HepG2 (cell line): Measurements from ENCODE around the gene ACAD8. TPM values are rescaled to one million over a fixed set of nuclear protein-coding genes. Genes with fewer than 3 reads are reported as not detected.

Experiments
- ATAC-seq: fragments of 200-7000 bp; cut with Tn5 transposase; 3 replicates; pipeline ENCODE4 v1.9.1; 2020; ENCODE audit warnings: mild to moderate bottlenecking, moderate library complexity
- BruUV-seq: library from RNA; stranded (reverse); fragments of 400-500 nt; replicated peaks from 2 replicates; lab custom pipeline; 2021; lab: Mats Ljungman, UMichigan
- CTCF ChIA-PET: fragments of 300-600 bp; formaldehyde crosslinking; extraction: SDS; loops from one replicate; lab custom pipeline; 2021; ENCODE audit warnings: low total read pairs, inconsistent platforms, low intra/inter-chr PET ratio; lab: Yijun Ruan, JAX
- POLR2A ChIA-PET: fragments of 350-600 bp; sonication (Branson Sonifier 250); formaldehyde crosslinking; loops from one replicate; lab custom pipeline; 2020; ENCODE audit warnings: antibody characterized with exemption, inconsistent platforms; lab: Yijun Ruan, JAX
- DNase-seq: peaks from one replicate; pipeline ENCODE4 v3.0.0-alpha.2; 2015; ENCODE audit warnings: low spot score
- FAIRE-seq: peaks from 3 replicates; lab custom pipeline; 2011; peaks lifted over from hg19 to GRCh38; lab: Jason Lieb, UNC
- H2AFZ ChIP-seq: one replicate; pipeline ENCODE4 v1.6.1; 2011; ENCODE audit warnings: low read length, inconsistent platforms
- H3K27ac ChIP-seq: fragments of 300-600 bp; 3 replicates; pipeline ENCODE4 v1.8.0; 2011; ENCODE audit warnings: mixed run types, mild to moderate bottlenecking, mixed read lengths, low read length, inconsistent platforms; ENCODE audit not compliant: insufficient read depth; ENCODE audit errors: extremely low read length
- H3K27me3 ChIP-seq, 2 experiments: fragments of 200-600 bp in 1 of 2; 2 replicates in 1 of 2; 3 replicates in 1 of 2; pipeline versions ENCODE4 v1.6.0 to v1.8.0; 2011; ENCODE audit warnings: low read length in 2 of 2, mild to moderate bottlenecking in 2 of 2, moderate library complexity in 2 of 2, inconsistent platforms in 1 of 2; ENCODE audit not compliant: insufficient read depth in 2 of 2, control insufficient read depth in 1 of 2
- H3K36me3 ChIP-seq, 2 experiments: fragments of 200-600 bp in 1 of 2; replicated peaks in 1 of 2; 2 replicates in 1 of 2; 3 replicates in 1 of 2; pipeline versions ENCODE4 v1.5.1 to v1.8.0; 2011; ENCODE audit warnings: low read length in 2 of 2, inconsistent platforms in 1 of 2; ENCODE audit not compliant: insufficient read depth in 2 of 2, control insufficient read depth in 1 of 2
- H3K4me1 ChIP-seq: 2 replicates; pipeline ENCODE4 v1.5.1; 2012; ENCODE audit warnings: low read length, inconsistent platforms; ENCODE audit not compliant: insufficient read depth
- H3K4me2 ChIP-seq: 2 replicates; pipeline ENCODE4 v1.6.0; 2011; ENCODE audit warnings: low read depth, low read length, inconsistent platforms
- H3K4me3 ChIP-seq, 3 experiments: fragments of 200-600 bp in 1 of 3; sonication (generic), shearing (Covaris generic) in 1 of 3; replicated peaks in 1 of 3; 2 replicates each; pipeline ENCODE4 v1.5.1; 2011 to 2016; ENCODE audit warnings: low read length in 3 of 3, inconsistent platforms in 2 of 3, low read depth in 2 of 3, mild to moderate bottlenecking in 2 of 3, control low read depth in 1 of 3, mixed read lengths in 1 of 3; ENCODE audit not compliant: insufficient read depth in 1 of 3
- H3K79me2 ChIP-seq: one replicate; pipeline ENCODE4 v1.6.1; 2011; ENCODE audit warnings: low read length, inconsistent platforms; ENCODE audit not compliant: insufficient read depth
- H3K9ac ChIP-seq: 2 replicates; pipeline ENCODE4 v1.6.0; 2011; ENCODE audit warnings: mild to moderate bottlenecking, low read depth, low read length, inconsistent platforms; ENCODE audit not compliant: insufficient read depth
- H3K9me3 ChIP-seq: 2 replicates; pipeline ENCODE4 v1.5.1; 2012; ENCODE audit warnings: mild to moderate bottlenecking, low read length
- H4K20me1 ChIP-seq: 2 replicates; pipeline ENCODE4 v1.6.0; 2011; ENCODE audit warnings: inconsistent platforms, mild to moderate bottlenecking, low read length, moderate library complexity; ENCODE audit not compliant: insufficient read depth
- CTCF ChIP-seq: sonication (generic); formaldehyde crosslinking; IDR thresholded peaks from 2 replicates; pipeline ENCODE4 v1.5.0; 2020; ENCODE audit warnings: mild to moderate bottlenecking, missing genetic modification reagents, moderate library complexity
- IRX3 ChIP-seq: sonication (generic); formaldehyde crosslinking; IDR thresholded peaks from 2 replicates; pipeline ENCODE4 v1.8.1; 2023; ENCODE audit warnings: mild to moderate bottlenecking, low read depth, missing genetic modification reagents, borderline replicate concordance
- MNT ChIP-seq: fragments of 450-650 bp; IDR thresholded peaks from 2 replicates; pipeline ENCODE4 v1.6.1; 2016
- STAG1 ChIP-seq: sonication (generic); formaldehyde crosslinking; IDR thresholded peaks from 2 replicates; pipeline ENCODE4 v1.4.0; 2020; ENCODE audit warnings: missing genetic modification reagents
- ZNF7 ChIP-seq: IDR thresholded peaks from 2 replicates; pipeline ENCODE4 v1.6.1; 2016; ENCODE audit warnings: missing biosample characterization, missing genetic modification reagents
- ZNF761 ChIP-seq: sonication (generic); formaldehyde crosslinking; conservative IDR thresholded peaks from 2 replicates; pipeline ENCODE4 v1.4.0; 2020; ENCODE audit warnings: mild to moderate bottlenecking, missing genetic modification reagents
- WGBS: methylation state at CpG from one replicate; pipeline ENCODE4 v1.1.6; 2017; ENCODE audit warnings: low lambda C conversion rate; 5-methylcytosine and 5-hydroxymethylcytosine counted together
- in situ Hi-C: cut with HindIII; loops from 2 replicates; pipeline ENCODE4 v1.10.0; 2017; ENCODE audit warnings: low pct_unique_long_range_greater_than_20kb; ENCODE audit not compliant: extremely low pct_ligation_motif_present
- intact Hi-C: fragments of 100-400 bp; cut with micrococcal nuclease; formaldehyde crosslinking; loops from one replicate; pipeline ENCODE4 v1.10.0; 2022; ENCODE audit not compliant: unreplicated experiment
- polyA plus RNA-seq, 8 experiments: library from polyadenylated mRNA; depleted of rRNA in 3 of 8; stranded (reverse) in 7 of 8; unstranded in 1 of 8; fragments of >200 nt; fragmentation: Illumina TruSeq in 4 of 8; extraction: Trizol in 4 of 8; gene quantifications; 2 replicates each; pipeline versions ENCODE4 v1.2.1 to v1.2.3, GENCODE V29; 2011 to 2016; ENCODE audit warnings: low read depth in 4 of 8, missing spikeins in 1 of 8, mixed read lengths in 1 of 8; ENCODE audit not compliant: insufficient read depth in 1 of 8
- total RNA-seq, 5 experiments: library from RNA; depleted of rRNA; stranded (reverse); fragments of >200 nt; fragmentation: Illumina TruSeq; extraction: Trizol; gene quantifications; 2 replicates each; pipeline ENCODE4 v1.2.3, GENCODE V29; 2016; ENCODE audit warnings: low read depth in 1 of 5

The ACAD8 gene
- total and polyA plus RNA-seq, 2 of the 13 experiments (the other 11 are each of a cell fraction or from before 2014, with no cell fraction given) = 13.5 to 20.3 TPM

- FAIRE-seq = no peak
- CTCF ChIA-PET = no interaction called here
- BruUV-seq = no TSS peak
These were observed 16.9 kb downstream of the ACAD8 start for GRCh38 chr11:134270250-134270714.

More at GRCh38 chr11:134270250-134270714, 16.9 kb downstream of the ACAD8 start:
- Histone ChIP-seq H3K4me3 (no peak overlapping the region), H3K27ac (no peak overlapping the region), H3K79me2 (no peaks in the 10 kb centered on the region), H3K9me3 (no peaks in the 10 kb centered on the region), H3K27me3 (peaks cover 0 to 21% of the 10 kb centered on the region in 2 experiments; a peak in 2 of 5 replicates), H3K4me2 (no peak overlapping the region), H3K4me1 (peaks cover 20% of the 10 kb centered on the region), H3K9ac (no peak overlapping the region), H4K20me1 (no peaks in the 10 kb centered on the region), H2AFZ (no peak overlapping the region), H3K36me3 (no peaks in the 10 kb centered on the region)
- POLR2A ChIA-PET = no interaction called here
- intact Hi-C loops (no loop called here), in situ Hi-C loops (no loop called here)
- DNase-seq (peak; percentile 21), ATAC-seq (peak; percentile 60)
- peak; percentile 36 for TF ChIP-seq STAG1
- no peak for TF ChIP-seq ZNF761 (CRISPR knock-in tag)
- TF ChIP-seq IRX3 = no peak
- 0 out of 2 replicates have a peak, but pooled peaks have one; percentile 25 for TF ChIP-seq ZNF7 (CRISPR knock-in tag)
- peak; percentile 51 for TF ChIP-seq CTCF (CRISPR knock-in tag)
- TF ChIP-seq MNT = peak; percentile 11; the same call in 1 of the 2 replicates
- WGBS = 0% methylated on average over 5 of the region's 5 CpGs
